H9 (cell line): ENCODE measurements around the gene PFKFB2. TPM values are rescaled to one million over a fixed set of nuclear protein-coding genes. Genes with fewer than 3 reads are reported as not detected.

ENCODE experiments used
- DNase-seq: peaks from one replicate; pipeline ENCODE4 v3.0.0-alpha.2; 2017
- H2AFZ ChIP-seq: one replicate; pipeline ENCODE4 v1.6.1; 2013; ENCODE audit warnings: mild to moderate bottlenecking, low read length, control low read depth, moderate library complexity
- H2AK5ac ChIP-seq: 2 replicates; pipeline ENCODE4 v1.6.1; 2013; ENCODE audit warnings: low read length, control low read depth, mixed read lengths; ENCODE audit not compliant: insufficient read length
- H2BK120ac ChIP-seq: one replicate; pipeline ENCODE4 v1.6.1; 2013; ENCODE audit warnings: low read depth, mild to moderate bottlenecking, low read length, control low read depth, inconsistent platforms; ENCODE audit not compliant: poor library complexity, severe bottlenecking
- H2BK12ac ChIP-seq: 2 replicates; pipeline ENCODE4 v1.6.1; 2013; ENCODE audit warnings: low read length, control low read depth, mixed read lengths, low read depth; ENCODE audit not compliant: insufficient read length
- H2BK15ac ChIP-seq: 2 replicates; pipeline ENCODE4 v1.6.1; 2013; ENCODE audit warnings: low read depth, low read length, control low read depth
- H2BK20ac ChIP-seq: one replicate; pipeline ENCODE4 v1.6.1; 2013; ENCODE audit warnings: low read depth, mild to moderate bottlenecking, low read length, control low read depth, inconsistent platforms; ENCODE audit not compliant: poor library complexity, severe bottlenecking
- H2BK5ac ChIP-seq: 2 replicates; pipeline ENCODE4 v1.6.1; 2013; ENCODE audit warnings: low read length, control low read depth, mixed read lengths; ENCODE audit not compliant: insufficient read length
- H3K14ac ChIP-seq: 2 replicates; pipeline ENCODE4 v1.6.1; 2013; ENCODE audit warnings: low read length, control low read depth; ENCODE audit not compliant: insufficient read depth
- H3K18ac ChIP-seq: 2 replicates; pipeline ENCODE4 v1.6.1; 2013; ENCODE audit warnings: low read depth, mild to moderate bottlenecking, mixed read lengths, low read length, control low read depth; ENCODE audit not compliant: insufficient read length
- H3K23ac ChIP-seq: 2 replicates; pipeline ENCODE4 v1.6.1; 2013; ENCODE audit warnings: low read length, control low read depth, mixed read lengths, low read depth; ENCODE audit not compliant: insufficient read length
- H3K23me2 ChIP-seq: 2 replicates; pipeline ENCODE4 v1.6.1; 2013; ENCODE audit warnings: low read depth, mild to moderate bottlenecking, mixed read lengths, low read length, control low read depth; ENCODE audit not compliant: insufficient read length, poor library complexity, severe bottlenecking
- H3K27ac ChIP-seq: 2 replicates; pipeline ENCODE4 v1.5.1; 2013; ENCODE audit warnings: low read length, control low read depth, mixed read lengths, low read depth; ENCODE audit not compliant: insufficient read length
- H3K27me3 ChIP-seq: 2 replicates; pipeline ENCODE4 v1.6.1; 2013; ENCODE audit warnings: low read length, control low read depth, inconsistent platforms; ENCODE audit not compliant: insufficient read depth
- H3K4ac ChIP-seq: 2 replicates; pipeline ENCODE4 v1.6.1; 2013; ENCODE audit warnings: low read depth, mild to moderate bottlenecking, control low read depth, inconsistent platforms, low read length, moderate library complexity
- H3K4me1 ChIP-seq: 2 replicates; pipeline ENCODE4 v1.6.1; 2013; ENCODE audit warnings: low read length, control low read depth, inconsistent platforms; ENCODE audit not compliant: insufficient read depth
- H3K4me2 ChIP-seq: 2 replicates; pipeline ENCODE4 v1.6.1; 2013; ENCODE audit warnings: low read length, control low read depth, mixed read lengths; ENCODE audit not compliant: insufficient read length, insufficient read depth
- H3K56ac ChIP-seq: 2 replicates; pipeline ENCODE4 v1.6.1; 2013; ENCODE audit warnings: low read depth, mild to moderate bottlenecking, mixed read lengths, low read length, control low read depth; ENCODE audit not compliant: insufficient read length
- H3K79me1 ChIP-seq: 2 replicates; pipeline ENCODE4 v1.6.1; 2013; ENCODE audit warnings: low read depth, mild to moderate bottlenecking, moderate library complexity, low read length, control low read depth, inconsistent platforms; ENCODE audit not compliant: insufficient read depth, poor library complexity, severe bottlenecking
- H3K79me2 ChIP-seq: 2 replicates; pipeline ENCODE4 v1.6.1; 2013; ENCODE audit warnings: low read length, control low read depth, inconsistent platforms; ENCODE audit not compliant: insufficient read depth
- H3K9ac ChIP-seq: 2 replicates; pipeline ENCODE4 v1.6.1; 2013; ENCODE audit warnings: low read length, control low read depth, mixed read lengths; ENCODE audit not compliant: insufficient read length; ENCODE audit errors: extremely low read depth
- H3K9me3 ChIP-seq: one replicate; pipeline ENCODE4 v1.6.1; 2013; ENCODE audit warnings: low read depth, low read length, inconsistent platforms; ENCODE audit not compliant: control insufficient read depth
- H3T11ph ChIP-seq: one replicate; pipeline ENCODE4 v1.6.1; 2013; ENCODE audit warnings: mild to moderate bottlenecking, low read length, control low read depth, inconsistent platforms
- H4K20me1 ChIP-seq: one replicate; pipeline ENCODE4 v1.6.1; 2013; ENCODE audit not compliant: control insufficient read depth, insufficient read length, insufficient read depth
- H4K5ac ChIP-seq: 2 replicates; pipeline ENCODE4 v1.6.1; 2013; ENCODE audit warnings: low read depth, mild to moderate bottlenecking, mixed read lengths, low read length, control low read depth; ENCODE audit not compliant: insufficient read length
- H4K8ac ChIP-seq: replicated peaks from 2 replicates; pipeline ENCODE4 v1.6.1; 2013; ENCODE audit warnings: low read length, control low read depth, mixed read lengths, low read depth; ENCODE audit not compliant: insufficient read length
- H4K91ac ChIP-seq: 2 replicates; pipeline ENCODE4 v1.6.1; 2013; ENCODE audit warnings: low read depth, mild to moderate bottlenecking, moderate library complexity, mixed read lengths, low read length, control low read depth; ENCODE audit not compliant: insufficient read length
- H3K27ac Mint-ChIP-seq, 3 experiments: 2 replicates in 2 of 3; 3 replicates in 1 of 3; pipeline ENCODE4 v1.8.0; 2020 to 2021; ENCODE audit warnings: mixed read lengths in 3 of 3, mild to moderate bottlenecking in 1 of 3, moderate library complexity in 1 of 3
- H3K27me3 Mint-ChIP-seq: 2 replicates; pipeline ENCODE4 v1.8.0; 2021; ENCODE audit warnings: low read depth, mild to moderate bottlenecking, moderate library complexity, mixed read lengths
- H3K36me3 Mint-ChIP-seq, 3 experiments: 2 replicates in 2 of 3; 3 replicates in 1 of 3; pipeline ENCODE4 v1.8.0; 2020 to 2021; ENCODE audit warnings: low read depth in 3 of 3, mixed read lengths in 3 of 3; ENCODE audit not compliant: insufficient read depth in 1 of 3
- H3K4me1 Mint-ChIP-seq, 2 experiments: 2 replicates each; pipeline ENCODE4 v1.8.0; 2020; ENCODE audit warnings: mixed read lengths in 2 of 2
- H3K4me3 Mint-ChIP-seq, 2 experiments: 2 replicates in 1 of 2; 3 replicates in 1 of 2; pipeline ENCODE4 v1.8.0; 2020 to 2021; ENCODE audit warnings: mild to moderate bottlenecking in 2 of 2, mixed read lengths in 2 of 2, moderate library complexity in 1 of 2
- H3K9me3 Mint-ChIP-seq, 2 experiments: 2 replicates in 1 of 2; 3 replicates in 1 of 2; pipeline ENCODE4 v1.8.0; 2020; ENCODE audit warnings: mild to moderate bottlenecking in 2 of 2, mixed read lengths in 2 of 2, moderate library complexity in 1 of 2
- WGBS: extraction: QIAGEN DNeasy Blood & Tissue Kit; methylation state at CpG from one replicate; pipeline ENCODE4 v1.1.7; 2013; ENCODE audit warnings: missing lambda C conversion rate, low lambda C conversion rate, mixed read lengths; ENCODE audit not compliant: insufficient read length; ENCODE audit errors: extremely low coverage; 5-methylcytosine and 5-hydroxymethylcytosine counted together
- total RNA-seq: library from RNA; stranded (reverse); gene quantifications from 2 replicates; pipeline ENCODE4 v1.2.1, GENCODE V29; 2021
- TF ChIP-seq, protein P1 (sequence below): fragments of 200-600 bp; sonication (generic); conservative IDR thresholded peaks from 3 replicates; pipeline ENCODE4 v1.8.0; 2021; ENCODE audit warnings: antibody characterized with exemption, mild to moderate bottlenecking

Gene PFKFB2
- total RNA-seq, 1 experiment from 2014 or later = 14.6 TPM

GRCh38 chr1:207102659-207103058 is 49.6 kb downstream of the PFKFB2 start:
- TF ChIP-seq, protein P1, sequence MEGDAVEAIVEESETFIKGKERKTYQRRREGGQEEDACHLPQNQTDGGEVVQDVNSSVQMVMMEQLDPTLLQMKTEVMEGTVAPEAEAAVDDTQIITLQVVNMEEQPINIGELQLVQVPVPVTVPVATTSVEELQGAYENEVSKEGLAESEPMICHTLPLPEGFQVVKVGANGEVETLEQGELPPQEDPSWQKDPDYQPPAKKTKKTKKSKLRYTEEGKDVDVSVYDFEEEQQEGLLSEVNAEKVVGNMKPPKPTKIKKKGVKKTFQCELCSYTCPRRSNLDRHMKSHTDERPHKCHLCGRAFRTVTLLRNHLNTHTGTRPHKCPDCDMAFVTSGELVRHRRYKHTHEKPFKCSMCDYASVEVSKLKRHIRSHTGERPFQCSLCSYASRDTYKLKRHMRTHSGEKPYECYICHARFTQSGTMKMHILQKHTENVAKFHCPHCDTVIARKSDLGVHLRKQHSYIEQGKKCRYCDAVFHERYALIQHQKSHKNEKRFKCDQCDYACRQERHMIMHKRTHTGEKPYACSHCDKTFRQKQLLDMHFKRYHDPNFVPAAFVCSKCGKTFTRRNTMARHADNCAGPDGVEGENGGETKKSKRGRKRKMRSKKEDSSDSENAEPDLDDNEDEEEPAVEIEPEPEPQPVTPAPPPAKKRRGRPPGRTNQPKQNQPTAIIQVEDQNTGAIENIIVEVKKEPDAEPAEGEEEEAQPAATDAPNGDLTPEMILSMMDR = no peak
- Histone ChIP-seq H2AFZ (no peak overlapping the region), H3K23ac (no peak overlapping the region), H3K18ac (no peak overlapping the region), H2BK20ac (no peak overlapping the region), H2BK12ac (no peak overlapping the region), H3K27me3 (no peaks in the 10 kb centered on the region), H3K9ac (no peak overlapping the region), H3K23me2 (no peaks in the 10 kb centered on the region), H4K91ac (no peak overlapping the region), H2AK5ac (no peak overlapping the region), H3T11ph (no peak overlapping the region), H3K79me2 (no peaks in the 10 kb centered on the region), H3K9me3 (peaks cover 17% of the 10 kb centered on the region), H4K20me1 (no peaks in the 10 kb centered on the region), H3K4ac (no peak overlapping the region), H3K4me2 (no peak overlapping the region), H3K79me1 (no peaks in the 10 kb centered on the region), H2BK5ac (no peak overlapping the region), H3K14ac (no peak overlapping the region), H3K4me1 (no peaks in the 10 kb centered on the region), H2BK15ac (no peak overlapping the region), H3K56ac (no peak overlapping the region), H2BK120ac (no peak overlapping the region), H4K5ac (no peak overlapping the region), H3K27ac (no peak overlapping the region), H4K8ac (no peak overlapping the region)
- H3K36me3 Mint-ChIP-seq = peaks cover 0 to 7% (median 3%) of the 10 kb centered on the region in 3 experiments; a peak in 5 of 7 replicates
- no peak for DNase-seq
- peaks cover 15 to 17% of the 10 kb centered on the region in 2 experiments for H3K9me3 Mint-ChIP-seq
- H3K4me1 Mint-ChIP-seq = peaks cover 5 to 6% of the 10 kb centered on the region in 2 experiments
- peaks cover 2% of the 10 kb centered on the region for H3K27me3 Mint-ChIP-seq
- no peak overlapping the region for H3K27ac Mint-ChIP-seq
- H3K4me3 Mint-ChIP-seq = no peak overlapping the region
- WGBS = no CpG with 5 or more reads among the region's 1 CpG
